Measurements from ENCODE around the gene TEC.

TEC gene

GRCh38 chr4:48205107-48205506 lies 64.5 kb downstream of the TEC start:
- Histone ChIP-seq H3K9me3 (replicated peaks; ENCODE audit: insufficient read depth, low read length) (no peaks in the 10 kb centered on the region), H3K9me2 (replicated peaks; ENCODE audit: insufficient read depth, low read length) (no peaks in the 10 kb centered on the region), H3F3A (ENCODE audit: insufficient read depth, low read length) (peaks cover 13% of the 10 kb centered on the region), H3K27me3 (replicated peaks; ENCODE audit: insufficient read depth, low read length) (no peaks in the 10 kb centered on the region), H3K27ac (ENCODE audit: low read length) (no peak overlapping the region), H4K20me1 (ENCODE audit: insufficient read depth, low read length) (no peaks in the 10 kb centered on the region), H3K9ac (ENCODE audit: low read length) (no peak overlapping the region), H3K36me3 (replicated peaks; ENCODE audit: insufficient read depth, low read length) (no peaks in the 10 kb centered on the region), H3K4me3 (ENCODE audit: low read length) (no peak overlapping the region), H3K79me2 (ENCODE audit: low read length) (peaks cover 97% of the 10 kb centered on the region), H2AFZ (ENCODE audit: low read length) (no peak overlapping the region), H3K4me1 (ENCODE audit: low read length) (peaks cover 53% of the 10 kb centered on the region), H3K4me2 (ENCODE audit: low read depth, low read length) (no peak overlapping the region)
- TF ChIP-seq EZH2 (optimal IDR thresholded peaks at IDR 0.05; ENCODE audit: low read depth, low read length) (no peak), CTCF (IDR thresholded peaks at IDR 0.05; ENCODE audit: low read length) (no peak), EZH2phosphoT487 (IDR thresholded peaks at IDR 0.05; ENCODE audit: low read length) (no peak)
- no peak for DNase-seq

- Histone ChIP-seq H3K27ac (ENCODE audit: low read length) (peak overlapping the region; percentile 73), H3K9me3 (replicated peaks; ENCODE audit: insufficient read depth, low read length) (no peaks in the 10 kb centered on the region), H4K20me1 (ENCODE audit: insufficient read depth, low read length) (no peaks in the 10 kb centered on the region), H3K4me1 (ENCODE audit: low read length) (peaks cover 64% of the 10 kb centered on the region), H3K9me2 (replicated peaks; ENCODE audit: insufficient read depth, low read length) (no peaks in the 10 kb centered on the region), H3K4me3 (ENCODE audit: low read length) (no peak overlapping the region), H3K79me2 (ENCODE audit: low read length) (peaks cover 99% of the 10 kb centered on the region), H3K4me2 (ENCODE audit: low read depth, low read length) (peak overlapping the region; percentile 72), H2AFZ (ENCODE audit: low read length) (no peak overlapping the region), H3K36me3 (replicated peaks; ENCODE audit: insufficient read depth, low read length) (no peaks in the 10 kb centered on the region), H3K27me3 (replicated peaks; ENCODE audit: insufficient read depth, low read length) (no peaks in the 10 kb centered on the region), H3K9ac (ENCODE audit: low read length) (peak overlapping the region; percentile 38), H3F3A (ENCODE audit: insufficient read depth, low read length) (peaks cover 22% of the 10 kb centered on the region)
- TF ChIP-seq EZH2 (optimal IDR thresholded peaks at IDR 0.05; ENCODE audit: low read depth, low read length), result no peak
- no peak for TF ChIP-seq CTCF (IDR thresholded peaks at IDR 0.05; ENCODE audit: low read length)
- TF ChIP-seq EZH2phosphoT487 (IDR thresholded peaks at IDR 0.05; ENCODE audit: low read length), result no peak
- DNase-seq, result no peak
Observed at GRCh38 chr4:48203819-48204218, 65.8 kb downstream of the TEC start.

GRCh38 chr4:48197643-48198237 lies 71.9 kb downstream of the TEC start:
- peak overlapping the region; percentile 98 for H3K27ac ChIP-seq (ENCODE audit: low read length)
- peak overlapping the region; percentile 86 for H3K4me2 ChIP-seq (ENCODE audit: low read depth, low read length)
- peaks cover 97% of the 10 kb centered on the region for H3K79me2 ChIP-seq (ENCODE audit: low read length)
- peak overlapping the region; percentile 99 for H3K9ac ChIP-seq (ENCODE audit: low read length)
- no peaks in the 10 kb centered on the region for H3K9me2 ChIP-seq (replicated peaks; ENCODE audit: insufficient read depth, low read length)
- H3K4me1 ChIP-seq (ENCODE audit: low read length), result peaks cover 53% of the 10 kb centered on the region
- peaks cover 61% of the 10 kb centered on the region for H3F3A ChIP-seq (ENCODE audit: insufficient read depth, low read length)
- H3K36me3 ChIP-seq (replicated peaks; ENCODE audit: insufficient read depth, low read length), result no peaks in the 10 kb centered on the region
- H3K27me3 ChIP-seq (replicated peaks; ENCODE audit: insufficient read depth, low read length), result no peaks in the 10 kb centered on the region
- H4K20me1 ChIP-seq (ENCODE audit: insufficient read depth, low read length), result no peaks in the 10 kb centered on the region
- H3K9me3 ChIP-seq (replicated peaks; ENCODE audit: insufficient read depth, low read length), result no peaks in the 10 kb centered on the region
- H3K4me3 ChIP-seq (ENCODE audit: low read length), result peak overlapping the region; percentile 86; the same call in 1 of the 2 replicates
- H2AFZ ChIP-seq (ENCODE audit: low read length), result no peak overlapping the region
- no peak for DNase-seq
- TF ChIP-seq EZH2phosphoT487 (IDR thresholded peaks at IDR 0.05; ENCODE audit: low read length) (no peak), EZH2 (optimal IDR thresholded peaks at IDR 0.05; ENCODE audit: low read depth, low read length) (no peak), CTCF (IDR thresholded peaks at IDR 0.05; ENCODE audit: low read length) (no peak)

Measured in MM.1S (cell line).